HepG2 (cell line): ENCODE data around the gene TRPC4AP. TPM values are rescaled to one million over a fixed set of nuclear protein-coding genes. Genes with fewer than 3 reads are reported as not detected.

Experiments
- CENPX ChIP-seq: sonication (generic); formaldehyde crosslinking; IDR thresholded peaks from 2 replicates; pipeline ENCODE4 v1.9.0; 2021; ENCODE audit warnings: mild to moderate bottlenecking, missing genetic modification reagents, moderate library complexity
- HMG20A ChIP-seq: IDR thresholded peaks from 2 replicates; pipeline ENCODE4 v1.6.1; 2016; ENCODE audit warnings: borderline replicate concordance
- HNF4A ChIP-seq: sonication (generic); formaldehyde crosslinking; IDR thresholded peaks from 2 replicates; pipeline ENCODE4 v1.4.0; 2020; ENCODE audit warnings: missing genetic modification reagents
- HOXD1 ChIP-seq: sonication (generic); formaldehyde crosslinking; IDR thresholded peaks from 2 replicates; pipeline ENCODE4 v1.5.0; 2020; ENCODE audit warnings: missing genetic modification reagents
- KAT8 ChIP-seq: IDR thresholded peaks from 2 replicates; pipeline ENCODE4 v1.6.1; 2016; ENCODE audit warnings: missing genetic modification reagents, missing compliant biosample characterization
- NR1H2 ChIP-seq: sonication (generic); formaldehyde crosslinking; IDR thresholded peaks from 2 replicates; pipeline ENCODE4 v1.8.1; 2022; ENCODE audit warnings: low read depth, missing genetic modification reagents, borderline replicate concordance
- PHF5A ChIP-seq: IDR thresholded peaks from one replicate; pipeline ENCODE4 v1.6.1; 2018; ENCODE audit warnings: low read depth, missing genetic modification reagents; ENCODE audit not compliant: unreplicated experiment
- PITX1 ChIP-seq: sonication (generic); formaldehyde crosslinking; IDR thresholded peaks from 2 replicates; pipeline ENCODE4 v1.5.1; 2020; ENCODE audit warnings: mild to moderate bottlenecking, missing genetic modification reagents
- SAFB2 ChIP-seq: sonication (generic); formaldehyde crosslinking; IDR thresholded peaks from 2 replicates; pipeline ENCODE4 v1.5.1; 2020; ENCODE audit warnings: missing genetic modification reagents, low read depth, mild to moderate bottlenecking, borderline replicate concordance
- SRSF4 ChIP-seq: fragments of 200-400 bp; formaldehyde crosslinking; IDR thresholded peaks from one replicate; pipeline ENCODE4 v1.6.1; 2018; ENCODE audit warnings: mild to moderate bottlenecking, low read depth, low read length, moderate library complexity; ENCODE audit not compliant: poor library complexity, severe bottlenecking
- SYNCRIP ChIP-seq: fragments of 200-400 bp; formaldehyde crosslinking; IDR thresholded peaks from 2 replicates; pipeline ENCODE4 v1.6.1; 2018; ENCODE audit warnings: mild to moderate bottlenecking, low read depth, low read length; ENCODE audit not compliant: insufficient read depth
- ZNF256 ChIP-seq: sonication (generic); formaldehyde crosslinking; conservative IDR thresholded peaks from 2 replicates; pipeline ENCODE4 v1.4.0; 2020; ENCODE audit warnings: missing genetic modification reagents
- ZNF567 ChIP-seq: sonication (generic); formaldehyde crosslinking; IDR thresholded peaks from 2 replicates; pipeline ENCODE4 v1.8.1; 2023; ENCODE audit warnings: mild to moderate bottlenecking, missing genetic modification reagents, borderline replicate concordance
- ZNF713 ChIP-seq: sonication (generic); formaldehyde crosslinking; IDR thresholded peaks from 2 replicates; pipeline ENCODE4 v1.4.0; 2020; ENCODE audit warnings: mild to moderate bottlenecking, missing genetic modification reagents
- ZSCAN21 ChIP-seq: sonication (generic); formaldehyde crosslinking; IDR thresholded peaks from 2 replicates; pipeline ENCODE4 v1.8.0; 2022; ENCODE audit warnings: mild to moderate bottlenecking, missing genetic modification reagents, moderate library complexity, borderline replicate concordance
- polyA plus RNA-seq, 8 experiments: library from polyadenylated mRNA; depleted of rRNA in 3 of 8; stranded (reverse) in 7 of 8; unstranded in 1 of 8; fragments of >200 nt; fragmentation: Illumina TruSeq in 4 of 8; extraction: Trizol in 4 of 8; gene quantifications; 2 replicates each; pipeline versions ENCODE4 v1.2.1 to v1.2.3, GENCODE V29; 2011 to 2016; ENCODE audit warnings: low read depth in 4 of 8, missing spikeins in 1 of 8, mixed read lengths in 1 of 8; ENCODE audit not compliant: insufficient read depth in 1 of 8
- total RNA-seq, 5 experiments: library from RNA; depleted of rRNA; stranded (reverse); fragments of >200 nt; fragmentation: Illumina TruSeq; extraction: Trizol; gene quantifications; 2 replicates each; pipeline ENCODE4 v1.2.3, GENCODE V29; 2016; ENCODE audit warnings: low read depth in 1 of 5
- TF ChIP-seq, protein P1 (sequence below): sonication (generic); formaldehyde crosslinking; IDR thresholded peaks from 2 replicates; pipeline ENCODE4 v1.8.0; 2022; ENCODE audit warnings: missing genetic modification reagents, low read depth, mild to moderate bottlenecking, borderline replicate concordance
- TF ChIP-seq, protein P2 (sequence below): sonication (generic); formaldehyde crosslinking; IDR thresholded peaks from 2 replicates; pipeline ENCODE4 v1.4.0; 2020; ENCODE audit warnings: mild to moderate bottlenecking, missing genetic modification reagents
- TF ChIP-seq, protein P3 (sequence below): sonication (generic); formaldehyde crosslinking; IDR thresholded peaks from 2 replicates; pipeline ENCODE4 v1.8.1; 2022; ENCODE audit warnings: low read depth, mild to moderate bottlenecking, missing genetic modification reagents
- TF ChIP-seq, protein P4 (sequence below): fragments of 450-650 bp; IDR thresholded peaks from 2 replicates; pipeline ENCODE4 v1.6.1; 2016

TRPC4AP gene
- total and polyA plus RNA-seq, 2 of the 13 experiments (the other 11 are each of a cell fraction or from before 2014, with no cell fraction given), result 136 to 137 TPM

DNA sequence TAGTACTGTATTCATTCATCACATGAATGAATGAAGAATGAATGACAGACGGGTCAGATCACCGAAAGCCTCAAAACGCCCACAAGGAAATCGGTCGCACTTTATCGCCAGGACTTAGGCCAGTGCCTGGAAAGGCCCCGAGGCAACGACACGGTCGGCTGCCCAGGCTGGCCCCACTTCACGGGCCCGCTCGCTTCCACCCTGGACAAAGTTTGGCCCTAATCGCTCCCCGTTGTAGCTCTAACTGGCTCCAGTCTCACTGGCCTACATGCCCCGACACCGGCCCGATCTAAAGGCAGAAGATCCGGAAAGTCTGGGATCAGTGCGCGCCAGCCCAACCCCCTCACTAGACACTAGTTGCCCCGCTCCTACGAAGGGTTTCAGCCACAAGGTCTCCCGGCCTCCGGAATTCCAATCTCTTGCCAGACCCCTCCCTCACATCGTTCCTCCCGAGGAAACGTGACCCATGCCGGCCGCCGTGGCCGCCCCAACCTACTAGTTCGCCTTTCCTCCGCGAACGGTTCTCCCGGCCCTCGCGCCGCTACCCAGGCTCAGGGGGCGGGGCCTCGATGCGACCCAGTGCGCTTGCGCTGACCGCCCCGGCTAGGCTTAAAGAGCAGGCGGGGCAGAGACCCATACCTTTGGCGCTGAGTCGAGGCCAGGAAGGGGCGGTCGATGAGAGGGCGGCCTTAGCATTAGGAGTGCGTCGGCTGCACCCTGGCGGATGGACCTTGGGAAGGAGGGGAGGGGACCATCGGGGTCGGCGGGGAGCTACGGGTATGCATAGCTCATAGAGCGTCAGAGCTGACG lies 137.2 kb downstream of the TRPC4AP start, which contains the start of the genes GSS and MYH7B (continued):
- TF ChIP-seq, protein P1, sequence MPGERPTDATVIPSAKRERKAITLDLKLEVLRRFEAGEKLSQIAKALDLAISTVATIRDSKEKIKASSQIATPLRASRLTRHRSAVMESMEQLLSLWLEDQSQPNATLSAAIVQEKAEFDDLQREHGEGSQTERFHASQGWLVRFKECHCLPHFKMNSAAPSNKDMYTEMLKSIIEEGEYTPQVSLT, result 0 out of 2 replicates have a peak, but pooled peaks have one; percentile 37
- TF ChIP-seq ZSCAN21, result peak; percentile 95
- TF ChIP-seq HNF4A, result peak; percentile 75
- TF ChIP-seq NR1H2 (CRISPR knock-in tag), result no peak; the same call in none of the 2 replicates
- no peak for TF ChIP-seq CENPX
- TF ChIP-seq ZNF713 (CRISPR knock-in tag), result no peak
- no peak for TF ChIP-seq SYNCRIP
- peak; percentile 97 for TF ChIP-seq ZNF567
- TF ChIP-seq, protein P2, sequence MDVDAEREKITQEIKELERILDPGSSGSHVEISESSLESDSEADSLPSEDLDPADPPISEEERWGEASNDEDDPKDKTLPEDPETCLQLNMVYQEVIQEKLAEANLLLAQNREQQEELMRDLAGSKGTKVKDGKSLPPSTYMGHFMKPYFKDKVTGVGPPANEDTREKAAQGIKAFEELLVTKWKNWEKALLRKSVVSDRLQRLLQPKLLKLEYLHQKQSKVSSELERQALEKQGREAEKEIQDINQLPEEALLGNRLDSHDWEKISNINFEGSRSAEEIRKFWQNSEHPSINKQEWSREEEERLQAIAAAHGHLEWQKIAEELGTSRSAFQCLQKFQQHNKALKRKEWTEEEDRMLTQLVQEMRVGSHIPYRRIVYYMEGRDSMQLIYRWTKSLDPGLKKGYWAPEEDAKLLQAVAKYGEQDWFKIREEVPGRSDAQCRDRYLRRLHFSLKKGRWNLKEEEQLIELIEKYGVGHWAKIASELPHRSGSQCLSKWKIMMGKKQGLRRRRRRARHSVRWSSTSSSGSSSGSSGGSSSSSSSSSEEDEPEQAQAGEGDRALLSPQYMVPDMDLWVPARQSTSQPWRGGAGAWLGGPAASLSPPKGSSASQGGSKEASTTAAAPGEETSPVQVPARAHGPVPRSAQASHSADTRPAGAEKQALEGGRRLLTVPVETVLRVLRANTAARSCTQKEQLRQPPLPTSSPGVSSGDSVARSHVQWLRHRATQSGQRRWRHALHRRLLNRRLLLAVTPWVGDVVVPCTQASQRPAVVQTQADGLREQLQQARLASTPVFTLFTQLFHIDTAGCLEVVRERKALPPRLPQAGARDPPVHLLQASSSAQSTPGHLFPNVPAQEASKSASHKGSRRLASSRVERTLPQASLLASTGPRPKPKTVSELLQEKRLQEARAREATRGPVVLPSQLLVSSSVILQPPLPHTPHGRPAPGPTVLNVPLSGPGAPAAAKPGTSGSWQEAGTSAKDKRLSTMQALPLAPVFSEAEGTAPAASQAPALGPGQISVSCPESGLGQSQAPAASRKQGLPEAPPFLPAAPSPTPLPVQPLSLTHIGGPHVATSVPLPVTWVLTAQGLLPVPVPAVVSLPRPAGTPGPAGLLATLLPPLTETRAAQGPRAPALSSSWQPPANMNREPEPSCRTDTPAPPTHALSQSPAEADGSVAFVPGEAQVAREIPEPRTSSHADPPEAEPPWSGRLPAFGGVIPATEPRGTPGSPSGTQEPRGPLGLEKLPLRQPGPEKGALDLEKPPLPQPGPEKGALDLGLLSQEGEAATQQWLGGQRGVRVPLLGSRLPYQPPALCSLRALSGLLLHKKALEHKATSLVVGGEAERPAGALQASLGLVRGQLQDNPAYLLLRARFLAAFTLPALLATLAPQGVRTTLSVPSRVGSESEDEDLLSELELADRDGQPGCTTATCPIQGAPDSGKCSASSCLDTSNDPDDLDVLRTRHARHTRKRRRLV (CRISPR knock-in tag), result peak; percentile 66; the same call in 1 of the 2 replicates
- TF ChIP-seq KAT8 (CRISPR knock-in tag), result peak; percentile 97
- peak; percentile 91 for TF ChIP-seq HOXD1
- no peak for TF ChIP-seq SRSF4
- peak; percentile 38; the same call in 1 of the 2 replicates for TF ChIP-seq SAFB2
- TF ChIP-seq HMG20A, result no peak
- TF ChIP-seq, protein P3, sequence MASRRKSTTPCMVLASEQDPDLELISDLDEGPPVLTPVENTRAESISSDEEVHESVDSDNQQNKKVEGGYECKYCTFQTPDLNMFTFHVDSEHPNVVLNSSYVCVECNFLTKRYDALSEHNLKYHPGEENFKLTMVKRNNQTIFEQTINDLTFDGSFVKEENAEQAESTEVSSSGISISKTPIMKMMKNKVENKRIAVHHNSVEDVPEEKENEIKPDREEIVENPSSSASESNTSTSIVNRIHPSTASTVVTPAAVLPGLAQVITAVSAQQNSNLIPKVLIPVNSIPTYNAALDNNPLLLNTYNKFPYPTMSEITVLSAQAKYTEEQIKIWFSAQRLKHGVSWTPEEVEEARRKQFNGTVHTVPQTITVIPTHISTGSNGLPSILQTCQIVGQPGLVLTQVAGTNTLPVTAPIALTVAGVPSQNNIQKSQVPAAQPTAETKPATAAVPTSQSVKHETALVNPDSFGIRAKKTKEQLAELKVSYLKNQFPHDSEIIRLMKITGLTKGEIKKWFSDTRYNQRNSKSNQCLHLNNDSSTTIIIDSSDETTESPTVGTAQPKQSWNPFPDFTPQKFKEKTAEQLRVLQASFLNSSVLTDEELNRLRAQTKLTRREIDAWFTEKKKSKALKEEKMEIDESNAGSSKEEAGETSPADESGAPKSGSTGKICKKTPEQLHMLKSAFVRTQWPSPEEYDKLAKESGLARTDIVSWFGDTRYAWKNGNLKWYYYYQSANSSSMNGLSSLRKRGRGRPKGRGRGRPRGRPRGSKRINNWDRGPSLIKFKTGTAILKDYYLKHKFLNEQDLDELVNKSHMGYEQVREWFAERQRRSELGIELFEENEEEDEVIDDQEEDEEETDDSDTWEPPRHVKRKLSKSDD (CRISPR knock-in tag), result peak; percentile 94
- TF ChIP-seq, protein P4, sequence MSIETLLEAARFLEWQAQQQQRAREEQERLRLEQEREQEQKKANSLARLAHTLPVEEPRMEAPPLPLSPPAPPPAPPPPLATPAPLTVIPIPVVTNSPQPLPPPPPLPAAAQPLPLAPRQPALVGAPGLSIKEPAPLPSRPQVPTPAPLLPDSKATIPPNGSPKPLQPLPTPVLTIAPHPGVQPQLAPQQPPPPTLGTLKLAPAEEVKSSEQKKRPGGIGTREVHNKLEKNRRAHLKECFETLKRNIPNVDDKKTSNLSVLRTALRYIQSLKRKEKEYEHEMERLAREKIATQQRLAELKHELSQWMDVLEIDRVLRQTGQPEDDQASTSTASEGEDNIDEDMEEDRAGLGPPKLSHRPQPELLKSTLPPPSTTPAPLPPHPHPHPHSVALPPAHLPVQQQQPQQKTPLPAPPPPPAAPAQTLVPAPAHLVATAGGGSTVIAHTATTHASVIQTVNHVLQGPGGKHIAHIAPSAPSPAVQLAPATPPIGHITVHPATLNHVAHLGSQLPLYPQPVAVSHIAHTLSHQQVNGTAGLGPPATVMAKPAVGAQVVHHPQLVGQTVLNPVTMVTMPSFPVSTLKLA, result no peak
- TF ChIP-seq PITX1 (CRISPR knock-in tag), result peak; percentile 89
- peak; percentile 99 for TF ChIP-seq PHF5A
- 0 out of 2 replicates have a peak, but pooled peaks have one; percentile 20 for TF ChIP-seq ZNF256 (CRISPR knock-in tag)
